ENCODE results near the gene UBE2E1. TPM values are rescaled to one million over a fixed set of nuclear protein-coding genes. Genes with fewer than 3 reads are reported as not detected.

The UBE2E1 gene
- total and polyA plus RNA-seq, 2 donors from 2014 or later, result 69.1 to 83.2 TPM

DNA sequence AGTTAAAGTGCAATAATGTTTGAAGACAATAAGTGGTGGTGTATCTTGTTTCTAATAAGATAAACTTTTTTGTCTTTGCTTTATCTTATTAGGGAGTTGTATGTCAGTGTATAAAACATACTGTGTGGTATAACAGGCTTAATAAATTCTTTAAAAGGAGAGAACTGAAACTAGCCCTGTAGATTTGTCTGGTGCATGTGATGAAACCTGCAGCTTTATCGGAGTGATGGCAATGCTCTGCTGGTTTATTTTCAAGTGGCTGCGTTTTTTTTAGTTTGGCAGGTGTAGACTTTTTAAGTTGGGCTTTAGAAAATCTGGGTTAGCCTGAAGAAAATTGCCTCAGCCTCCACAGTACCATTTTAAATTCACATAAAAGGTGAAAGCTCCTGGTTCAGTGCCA is 113.9 kb downstream of the UBE2E1 start:
- no peaks in the 10 kb centered on the region for H3K27me3 ChIP-seq (ENCODE audit: control insufficient read depth, insufficient read depth, low read length)
- H3K4me1 ChIP-seq (ENCODE audit: control insufficient read depth in 2 of 3, insufficient read depth in 2 of 3, low read depth in 1 of 3, low read length in 3 of 3), result peaks cover 7 to 19% (median 7%) of the 10 kb centered on the region in 3 donors
- H3K4me3 ChIP-seq (ENCODE audit: low read length in 3 of 3), result no peak overlapping the region
- no peaks in the 10 kb centered on the region for H3K9me3 ChIP-seq (ENCODE audit: control insufficient read depth in 2 of 3, insufficient read depth in 1 of 3, low read length in 3 of 3)
- H3K9ac ChIP-seq (ENCODE audit: low read length in 3 of 3), result no peak overlapping the region
- FAIRE-seq (no peak), DNase-seq (no peak)
- intact Hi-C loops (cut with DNase I), result no loop called here
- no peak overlapping the region for H3K27ac ChIP-seq (ENCODE audit: low read depth in 2 of 2, low read length in 2 of 2)
- H3K36me3 ChIP-seq (ENCODE audit: control insufficient read depth in 2 of 3, insufficient read depth in 3 of 3, low read length in 3 of 3), result peaks cover 3 to 17% (median 10%) of the 10 kb centered on the region in 3 donors
- TF ChIP-seq, protein P1, sequence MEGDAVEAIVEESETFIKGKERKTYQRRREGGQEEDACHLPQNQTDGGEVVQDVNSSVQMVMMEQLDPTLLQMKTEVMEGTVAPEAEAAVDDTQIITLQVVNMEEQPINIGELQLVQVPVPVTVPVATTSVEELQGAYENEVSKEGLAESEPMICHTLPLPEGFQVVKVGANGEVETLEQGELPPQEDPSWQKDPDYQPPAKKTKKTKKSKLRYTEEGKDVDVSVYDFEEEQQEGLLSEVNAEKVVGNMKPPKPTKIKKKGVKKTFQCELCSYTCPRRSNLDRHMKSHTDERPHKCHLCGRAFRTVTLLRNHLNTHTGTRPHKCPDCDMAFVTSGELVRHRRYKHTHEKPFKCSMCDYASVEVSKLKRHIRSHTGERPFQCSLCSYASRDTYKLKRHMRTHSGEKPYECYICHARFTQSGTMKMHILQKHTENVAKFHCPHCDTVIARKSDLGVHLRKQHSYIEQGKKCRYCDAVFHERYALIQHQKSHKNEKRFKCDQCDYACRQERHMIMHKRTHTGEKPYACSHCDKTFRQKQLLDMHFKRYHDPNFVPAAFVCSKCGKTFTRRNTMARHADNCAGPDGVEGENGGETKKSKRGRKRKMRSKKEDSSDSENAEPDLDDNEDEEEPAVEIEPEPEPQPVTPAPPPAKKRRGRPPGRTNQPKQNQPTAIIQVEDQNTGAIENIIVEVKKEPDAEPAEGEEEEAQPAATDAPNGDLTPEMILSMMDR (IDR thresholded peaks at IDR 0.05; ENCODE audit: borderline replicate concordance, extremely low read depth, insufficient read depth), result no peak

DNA sequence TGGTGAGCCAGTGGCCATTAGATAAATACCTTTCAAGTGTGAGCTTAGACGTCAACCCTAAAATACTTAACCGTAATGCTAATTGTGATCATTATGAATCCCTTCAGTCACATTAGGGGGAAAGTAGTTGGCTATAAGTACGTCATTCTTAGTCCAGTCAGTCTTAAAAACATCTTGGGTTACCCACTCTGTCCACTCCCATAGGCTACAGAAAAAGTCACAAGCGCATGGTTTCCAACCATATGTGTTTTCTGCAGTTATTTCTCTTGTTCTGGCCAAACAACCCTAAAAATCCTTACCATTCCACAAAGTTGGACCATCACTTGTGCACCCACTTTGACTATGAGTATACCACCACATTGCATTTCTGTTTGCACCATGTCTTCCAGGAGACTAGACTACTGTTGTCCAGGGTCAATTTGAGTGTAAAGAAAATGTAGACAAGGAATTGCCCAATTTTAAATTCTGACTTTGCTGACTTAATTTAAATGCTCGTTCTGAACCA is 114.4 kb downstream of the UBE2E1 start:
- H3K9ac ChIP-seq (ENCODE audit: low read length in 3 of 3), result no peak overlapping the region
- no peaks in the 10 kb centered on the region for H3K27me3 ChIP-seq (ENCODE audit: control insufficient read depth, insufficient read depth, low read length)
- H3K27ac ChIP-seq (ENCODE audit: low read depth in 2 of 2, low read length in 2 of 2), result no peak overlapping the region
- peaks cover 7 to 14% (median 7%) of the 10 kb centered on the region in 3 donors for H3K4me1 ChIP-seq (ENCODE audit: control insufficient read depth in 2 of 3, insufficient read depth in 2 of 3, low read depth in 1 of 3, low read length in 3 of 3)
- TF ChIP-seq, protein P1 (IDR thresholded peaks at IDR 0.05; ENCODE audit: borderline replicate concordance, extremely low read depth, insufficient read depth), result no peak
- no peak overlapping the region for H3K4me3 ChIP-seq (ENCODE audit: low read length in 3 of 3)
- H3K9me3 ChIP-seq (ENCODE audit: control insufficient read depth in 2 of 3, insufficient read depth in 1 of 3, low read length in 3 of 3), result no peaks in the 10 kb centered on the region
- intact Hi-C loops (cut with DNase I), result no loop called here
- DNase-seq, result no peak
- no peak for FAIRE-seq
- H3K36me3 ChIP-seq (ENCODE audit: control insufficient read depth in 2 of 3, insufficient read depth in 3 of 3, low read length in 3 of 3), result peaks cover 3 to 17% (median 10%) of the 10 kb centered on the region in 3 donors

DNA sequence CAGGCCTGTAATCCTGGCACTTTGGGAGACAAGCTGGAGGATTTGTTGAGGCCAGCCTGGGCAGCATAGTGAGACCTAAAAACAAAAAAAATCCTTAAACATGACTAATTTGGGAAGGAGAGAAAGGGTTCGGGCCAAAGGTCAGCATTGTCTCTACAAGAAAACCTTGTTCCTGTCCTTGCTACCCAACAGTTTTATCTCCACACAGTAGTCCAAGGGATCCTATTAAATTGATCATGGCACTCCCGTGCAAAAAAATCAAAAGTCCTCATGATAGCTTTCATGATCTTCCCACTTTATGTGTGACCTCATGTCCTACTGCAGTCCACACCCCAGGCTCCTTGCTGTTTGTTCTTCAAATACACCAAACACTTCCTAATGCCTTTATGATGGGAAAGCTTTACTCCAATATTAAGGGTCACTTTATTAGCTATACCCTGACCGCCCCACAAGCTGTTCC is 115.3 kb downstream of the UBE2E1 start:
- Histone ChIP-seq H3K4me3 (ENCODE audit: low read length in 3 of 3) (no peak overlapping the region), H3K9ac (ENCODE audit: low read length in 3 of 3) (no peak overlapping the region), H3K4me1 (ENCODE audit: control insufficient read depth in 2 of 3, insufficient read depth in 2 of 3, low read depth in 1 of 3, low read length in 3 of 3) (peaks cover 5 to 11% (median 7%) of the 10 kb centered on the region in 3 donors), H3K27me3 (ENCODE audit: control insufficient read depth, insufficient read depth, low read length) (no peaks in the 10 kb centered on the region), H3K36me3 (ENCODE audit: control insufficient read depth in 2 of 3, insufficient read depth in 3 of 3, low read length in 3 of 3) (peaks cover 3 to 17% (median 10%) of the 10 kb centered on the region in 3 donors), H3K27ac (ENCODE audit: low read depth in 2 of 2, low read length in 2 of 2) (no peak overlapping the region), H3K9me3 (ENCODE audit: control insufficient read depth in 2 of 3, insufficient read depth in 1 of 3, low read length in 3 of 3) (no peaks in the 10 kb centered on the region)
- no peak for DNase-seq
- TF ChIP-seq, protein P1 (IDR thresholded peaks at IDR 0.05; ENCODE audit: borderline replicate concordance, extremely low read depth, insufficient read depth), result no peak
- intact Hi-C loops (cut with DNase I), result no loop called here
- FAIRE-seq, result no peak

DNA sequence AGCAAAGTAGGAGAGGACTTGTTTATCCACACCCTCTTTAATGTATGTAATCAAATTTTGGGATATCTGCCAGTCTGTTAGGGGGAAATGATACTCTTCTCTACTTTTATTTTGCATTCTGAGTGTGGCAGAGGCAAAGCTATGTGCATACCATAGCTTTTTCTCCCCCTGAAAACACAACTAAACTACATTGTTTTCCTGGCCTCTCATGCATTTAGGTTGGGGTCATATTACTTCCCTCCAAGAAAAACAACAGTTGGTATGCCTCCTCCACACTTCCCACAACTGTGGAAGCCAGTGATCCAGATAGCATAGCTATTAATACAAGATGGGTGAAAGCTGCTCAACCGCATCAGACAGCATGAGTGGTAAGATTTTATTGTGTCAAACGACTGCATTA is 118.0 kb downstream of the UBE2E1 start:
- TF ChIP-seq, protein P1 (IDR thresholded peaks at IDR 0.05; ENCODE audit: borderline replicate concordance, extremely low read depth, insufficient read depth), result no peak
- H3K9me3 ChIP-seq (ENCODE audit: control insufficient read depth in 2 of 3, insufficient read depth in 1 of 3, low read length in 3 of 3), result no peaks in the 10 kb centered on the region
- peaks cover 3 to 13% (median 8%) of the 10 kb centered on the region in 3 donors for H3K36me3 ChIP-seq (ENCODE audit: control insufficient read depth in 2 of 3, insufficient read depth in 3 of 3, low read length in 3 of 3)
- no peak overlapping the region for H3K9ac ChIP-seq (ENCODE audit: low read length in 3 of 3)
- H3K27ac ChIP-seq (ENCODE audit: low read depth in 2 of 2, low read length in 2 of 2), result no peak overlapping the region
- no peak overlapping the region for H3K4me3 ChIP-seq (ENCODE audit: low read length in 3 of 3)
- FAIRE-seq, result no peak
- DNase-seq, result peak in 3 of 5 donors; percentile 67 to 92 (median 91)
- peaks cover 1 to 6% (median 5%) of the 10 kb centered on the region in 3 donors for H3K4me1 ChIP-seq (ENCODE audit: control insufficient read depth in 2 of 3, insufficient read depth in 2 of 3, low read depth in 1 of 3, low read length in 3 of 3)
- intact Hi-C loops (cut with DNase I), result no loop called here
- no peaks in the 10 kb centered on the region for H3K27me3 ChIP-seq (ENCODE audit: control insufficient read depth, insufficient read depth, low read length)

Measured in kidney (tissue), 14 donors.